ENCODE results near the gene BACH2.

DNA sequence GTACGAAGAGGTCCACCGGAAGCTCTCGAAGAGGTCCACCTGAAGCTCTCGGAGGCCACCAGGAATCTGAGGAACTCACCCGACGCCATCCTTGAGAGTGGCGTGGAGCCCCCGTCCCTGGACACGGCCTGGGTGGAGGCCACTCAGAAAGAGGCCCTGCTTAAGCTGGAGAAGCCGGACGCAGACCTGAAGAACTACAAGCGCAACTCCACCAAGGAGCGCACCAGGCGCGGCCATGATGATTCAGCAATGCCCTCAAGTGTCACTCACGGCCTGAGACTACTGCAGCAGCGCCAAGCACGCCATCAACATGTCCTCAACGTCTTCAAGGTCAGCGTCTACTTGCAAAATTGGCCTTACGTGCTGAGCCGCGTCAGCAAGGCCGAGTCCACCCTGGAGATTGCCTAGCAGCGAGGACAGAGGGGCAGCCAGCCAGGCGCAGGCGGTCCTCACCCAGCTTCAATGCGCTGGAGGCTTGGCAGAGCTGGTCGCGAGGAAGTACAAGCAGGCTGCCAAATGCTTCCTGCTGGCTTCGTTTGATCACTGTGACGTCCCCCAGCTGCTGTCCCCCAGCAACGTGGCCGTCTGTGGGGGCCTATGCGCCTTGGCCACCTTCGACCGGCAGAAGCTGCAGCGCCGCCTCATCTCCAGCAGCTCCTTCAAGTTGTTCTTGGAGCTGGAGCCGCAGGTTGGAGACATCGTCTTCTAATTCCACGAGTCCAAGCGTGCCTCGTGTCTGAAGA, 410.1 kb downstream of the BACH2 start:
- TF ChIP-seq, protein P1, sequence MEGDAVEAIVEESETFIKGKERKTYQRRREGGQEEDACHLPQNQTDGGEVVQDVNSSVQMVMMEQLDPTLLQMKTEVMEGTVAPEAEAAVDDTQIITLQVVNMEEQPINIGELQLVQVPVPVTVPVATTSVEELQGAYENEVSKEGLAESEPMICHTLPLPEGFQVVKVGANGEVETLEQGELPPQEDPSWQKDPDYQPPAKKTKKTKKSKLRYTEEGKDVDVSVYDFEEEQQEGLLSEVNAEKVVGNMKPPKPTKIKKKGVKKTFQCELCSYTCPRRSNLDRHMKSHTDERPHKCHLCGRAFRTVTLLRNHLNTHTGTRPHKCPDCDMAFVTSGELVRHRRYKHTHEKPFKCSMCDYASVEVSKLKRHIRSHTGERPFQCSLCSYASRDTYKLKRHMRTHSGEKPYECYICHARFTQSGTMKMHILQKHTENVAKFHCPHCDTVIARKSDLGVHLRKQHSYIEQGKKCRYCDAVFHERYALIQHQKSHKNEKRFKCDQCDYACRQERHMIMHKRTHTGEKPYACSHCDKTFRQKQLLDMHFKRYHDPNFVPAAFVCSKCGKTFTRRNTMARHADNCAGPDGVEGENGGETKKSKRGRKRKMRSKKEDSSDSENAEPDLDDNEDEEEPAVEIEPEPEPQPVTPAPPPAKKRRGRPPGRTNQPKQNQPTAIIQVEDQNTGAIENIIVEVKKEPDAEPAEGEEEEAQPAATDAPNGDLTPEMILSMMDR (IDR thresholded peaks at IDR 0.05), result no peak
- TF ChIP-seq POLR2AphosphoS5 (IDR thresholded peaks at IDR 0.05) (no peak), EP300 (IDR thresholded peaks at IDR 0.05) (no peak), POLR2A (IDR thresholded peaks at IDR 0.05) (no peak)
